OCI-M2 (cell line): ENCODE measurements around the gene AZIN2.
"Not testable (repeated sequence)": the region's sequence is repeated elsewhere in the genome, so short reads cannot be mapped to it uniquely, and the experiment has no call there.

Experiments
- DNase-seq: peaks from one replicate; lab custom pipeline; 2025; ENCODE audit not compliant: unreplicated experiment; lab: John Stamatoyannopoulos, UW

The AZIN2 gene

GRCh38 chr1:33127001-33127823, 46.3 kb downstream of the AZIN2 start:
- peak; percentile 70 for DNase-seq

GRCh38 chr1:33128781-33129180, 47.8 kb downstream of the AZIN2 start:
- DNase-seq: no peak

GRCh38 chr1:33130297-33130696, 49.3 kb downstream of the AZIN2 start:
- DNase-seq: no peak

- no peak for DNase-seq
Measured at GRCh38 chr1:33131191-33131590, 50.2 kb downstream of the AZIN2 start.

DNA sequence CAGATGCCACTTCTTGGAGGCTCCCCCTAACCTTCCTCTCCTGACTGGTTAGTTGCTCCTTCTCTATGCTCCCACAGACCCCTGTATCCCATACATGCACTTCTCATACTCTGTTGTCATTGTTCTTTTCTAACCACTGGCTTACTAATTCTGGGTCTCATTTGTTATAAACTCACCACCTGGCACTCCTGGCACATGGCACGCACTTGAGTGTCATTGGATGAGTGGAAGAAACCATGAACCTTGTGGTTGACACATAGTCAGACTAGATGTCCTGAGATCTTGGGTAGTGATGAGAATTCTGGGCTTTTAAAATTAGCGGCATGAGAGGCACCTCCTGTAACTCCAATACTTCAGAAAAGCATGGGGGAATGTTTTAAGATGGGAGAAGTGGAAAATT, 51.6 kb downstream of the AZIN2 start:
- DNase-seq: no peak

DNA sequence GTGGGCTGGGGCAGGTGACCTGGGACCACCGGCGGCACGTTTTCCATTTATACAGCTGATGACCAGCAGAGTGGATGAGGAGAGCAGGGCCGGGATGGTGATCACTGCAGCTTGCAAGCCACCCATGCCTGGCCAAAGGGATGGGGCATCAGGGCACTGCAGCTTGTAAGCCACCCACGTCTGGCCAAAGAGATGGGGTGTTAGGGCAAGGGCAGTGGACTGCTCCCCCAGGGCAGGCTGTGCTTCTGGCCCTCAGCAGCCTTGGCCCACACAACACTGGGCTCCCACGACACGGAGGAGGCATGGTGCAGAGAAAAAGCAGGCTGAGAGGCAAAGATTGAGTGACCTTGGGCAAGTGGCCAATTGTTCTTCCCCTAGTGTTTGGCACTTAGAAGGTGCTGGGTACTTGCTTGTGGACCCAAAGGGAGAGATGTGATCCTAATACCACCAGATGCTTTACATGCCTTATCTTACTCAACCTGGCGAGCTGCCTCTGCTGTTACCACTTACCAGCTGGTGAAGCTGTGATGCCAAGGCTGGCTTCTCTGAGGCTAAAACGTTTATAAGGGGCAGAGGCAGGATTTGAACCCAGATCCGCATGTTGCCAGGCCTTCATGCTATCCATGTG, 52.6 kb downstream of the AZIN2 start:
- DNase-seq: no peak

DNA sequence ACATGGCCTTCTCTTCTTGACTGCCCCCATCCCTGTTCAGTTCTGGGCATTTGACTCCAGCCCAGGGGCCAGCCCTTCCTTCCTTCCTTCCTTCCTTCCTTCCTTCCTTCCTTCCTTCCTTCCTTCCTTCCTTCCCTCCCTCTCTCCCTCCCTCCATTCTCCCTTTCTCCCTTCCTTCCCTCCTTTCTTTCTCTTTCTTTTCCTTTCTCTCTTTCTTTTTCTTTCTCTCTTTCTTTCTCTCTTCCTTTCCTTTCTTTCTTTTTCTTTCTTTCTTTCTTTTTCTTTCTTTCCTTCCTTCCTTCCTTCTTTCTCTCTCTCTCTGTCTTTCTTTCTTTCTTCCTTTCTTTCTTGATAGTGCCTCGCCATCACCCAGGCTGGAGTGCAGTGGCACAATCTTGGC, 55.1 kb downstream of the AZIN2 start:
- not testable (repeated sequence) for DNase-seq

GRCh38 chr1:33137800-33138199, 56.8 kb downstream of the AZIN2 start:
- DNase-seq: no peak

- no peak for DNase-seq
Measured at GRCh38 chr1:33140153-33141149, 59.5 kb downstream of the AZIN2 start.

- no peak for DNase-seq
Measured at GRCh38 chr1:33141216-33141615, 60.3 kb downstream of the AZIN2 start.

DNA sequence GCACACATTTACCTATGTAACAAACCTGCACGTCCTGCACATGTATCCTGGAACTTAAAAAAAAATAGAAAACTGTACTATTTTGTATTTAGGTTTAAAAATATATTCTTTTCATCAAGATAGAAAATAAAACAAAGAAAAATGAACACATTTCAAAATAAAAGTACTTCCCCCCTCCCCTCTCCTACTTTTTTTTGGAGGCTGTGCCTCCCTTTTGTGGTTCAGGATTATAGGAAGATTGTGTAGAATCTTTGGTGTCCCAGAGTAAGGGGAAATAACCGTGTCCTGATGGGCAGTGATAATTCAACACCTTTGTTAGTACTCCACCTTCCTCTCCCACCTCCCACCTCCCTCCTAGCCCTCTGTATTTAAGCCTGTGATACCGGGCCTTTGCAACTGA, 60.8 kb downstream of the AZIN2 start:
- no peak for DNase-seq

DNA sequence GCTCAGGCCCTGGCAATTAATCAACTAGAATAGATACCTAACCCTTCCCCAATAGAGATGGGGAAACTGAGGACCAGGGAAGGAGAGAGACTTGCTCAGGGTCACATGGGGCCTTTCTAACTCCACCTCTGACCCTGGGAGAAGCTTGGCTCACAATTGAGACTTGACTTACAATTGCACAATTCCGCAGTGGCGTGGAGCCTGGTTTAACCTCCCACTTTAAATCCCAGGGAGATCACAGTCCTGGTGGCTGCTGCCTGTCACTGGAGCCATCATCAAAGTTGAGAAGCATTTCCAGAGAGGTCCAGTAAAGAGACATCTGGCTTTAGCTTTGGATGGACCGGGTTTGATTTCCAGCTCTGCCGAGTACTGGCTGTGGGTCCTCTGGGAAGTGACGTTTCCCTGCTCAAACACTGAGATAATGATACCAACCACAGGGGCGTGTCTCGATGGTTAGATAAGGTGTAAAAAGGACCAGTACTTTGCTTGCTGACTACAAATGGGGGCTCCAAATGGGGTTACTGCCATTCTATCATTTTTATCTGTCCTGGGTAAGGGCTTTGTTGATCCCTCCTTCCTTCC, 61.6 kb downstream of the AZIN2 start:
- no peak for DNase-seq

DNA sequence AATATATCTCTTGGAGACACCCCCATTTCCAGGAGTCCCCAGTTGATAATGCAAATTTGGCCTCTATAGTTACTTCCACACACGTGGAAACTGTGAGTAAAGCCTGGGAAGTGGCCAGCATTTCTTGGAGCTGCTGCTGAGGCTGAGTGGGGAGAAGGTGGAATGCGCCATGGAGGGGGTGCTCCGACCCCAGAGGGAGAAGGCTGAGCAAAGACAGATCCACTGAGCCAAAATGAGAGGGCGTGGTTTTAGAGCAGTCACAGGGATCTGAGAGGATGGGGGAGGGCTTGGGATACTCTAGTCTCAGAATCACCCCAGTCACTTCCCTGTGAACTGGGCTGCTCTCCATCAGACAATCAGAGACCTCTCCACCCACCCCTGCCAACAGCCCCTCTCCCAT, 62.2 kb downstream of the AZIN2 start:
- DNase-seq: no peak

DNA sequence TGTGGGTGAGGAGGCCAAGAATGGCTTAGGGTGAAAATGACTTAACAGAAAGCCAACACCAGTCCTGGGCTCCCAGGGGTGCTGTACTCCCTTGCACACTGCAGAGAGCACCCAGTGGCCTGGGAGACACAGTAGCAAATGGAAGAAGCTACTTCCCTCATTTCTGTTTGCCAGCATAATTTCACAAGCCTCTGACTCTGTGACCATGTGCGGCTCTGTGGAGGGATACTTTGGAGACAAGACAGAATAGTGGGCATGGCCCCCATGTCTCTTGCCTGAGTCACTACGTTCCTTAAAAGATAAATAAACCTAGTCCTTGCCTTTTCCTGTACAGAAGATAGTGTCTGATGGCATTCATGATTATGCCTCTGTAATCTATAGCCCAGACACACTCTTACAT, 62.7 kb downstream of the AZIN2 start:
- no peak for DNase-seq

DNA sequence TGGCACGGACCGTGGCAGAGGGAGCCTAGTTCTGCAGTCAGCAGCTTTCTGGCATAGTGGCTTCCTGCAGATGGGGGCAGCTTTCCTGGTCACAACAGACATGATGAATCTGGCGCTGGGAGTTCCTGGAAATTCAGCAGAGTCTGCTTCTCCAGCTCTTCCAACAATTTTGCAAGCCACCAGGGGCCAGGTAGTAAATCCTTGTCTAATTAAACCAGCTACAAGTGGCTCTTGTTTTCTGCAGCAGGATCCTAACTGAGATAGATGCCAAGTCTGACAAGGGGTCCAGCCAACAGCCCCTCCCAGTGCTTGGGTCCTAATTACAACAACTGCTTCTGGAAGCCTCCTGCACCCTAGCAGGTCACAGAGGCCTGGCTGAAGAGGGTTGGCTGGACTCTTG, 65.0 kb downstream of the AZIN2 start:
- no peak for DNase-seq

DNA sequence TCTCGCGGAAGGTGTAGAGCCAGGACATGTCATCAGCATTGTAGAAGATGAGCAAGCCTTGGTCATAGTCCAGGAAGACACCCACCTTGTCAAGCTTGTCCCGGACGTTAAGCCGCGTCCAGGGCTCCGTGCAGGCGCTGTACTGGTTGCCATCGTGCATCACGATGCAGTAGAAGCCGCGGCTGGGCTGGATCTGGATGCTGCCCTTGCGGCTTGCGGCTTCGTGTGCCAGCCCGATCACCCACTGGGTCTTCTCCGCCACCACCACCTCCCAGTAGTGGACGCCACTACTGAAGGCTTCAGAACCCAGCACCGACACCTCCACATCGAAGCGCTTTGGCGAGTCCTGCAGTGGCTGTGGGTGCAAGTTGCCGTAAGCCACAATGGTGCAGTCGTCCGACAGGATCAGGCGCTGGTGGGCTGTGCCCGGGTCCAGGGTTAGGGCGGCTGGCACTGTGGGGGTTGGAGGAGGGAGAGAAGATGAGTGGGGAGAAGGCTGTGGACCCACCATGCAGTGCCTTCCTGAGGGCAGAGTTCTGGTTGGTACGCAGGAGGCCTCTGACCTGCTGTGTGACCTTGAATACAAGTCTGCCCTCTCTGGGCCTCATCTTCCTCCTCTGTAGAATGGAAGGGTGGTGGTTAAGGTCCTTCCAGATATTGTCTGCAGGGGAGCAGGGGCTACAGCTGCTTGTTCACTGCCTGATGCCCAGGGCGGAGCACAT, 66.5 kb downstream of the AZIN2 start:
- DNase-seq: no peak

GRCh38 chr1:33147997-33148314, 67.0 kb downstream of the AZIN2 start:
- no peak for DNase-seq

DNA sequence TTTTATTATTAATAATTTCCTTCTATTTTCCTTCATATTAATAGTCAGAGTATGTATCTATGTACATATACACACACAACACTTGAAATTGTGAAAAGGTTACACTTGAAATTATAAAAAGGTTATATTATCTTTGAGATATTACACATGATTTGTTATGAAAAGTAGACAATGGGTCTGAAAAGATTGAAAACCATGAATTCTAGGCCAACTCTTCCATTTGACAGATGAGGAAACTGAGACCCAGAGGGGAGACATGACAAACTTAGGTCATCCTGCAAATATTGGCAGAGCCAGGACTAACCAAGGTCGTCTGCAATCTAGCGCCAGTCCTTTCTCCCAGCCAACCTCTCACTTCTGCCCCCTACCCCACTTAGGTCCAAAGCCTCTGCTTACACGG, 67.7 kb downstream of the AZIN2 start:
- no peak for DNase-seq

DNA sequence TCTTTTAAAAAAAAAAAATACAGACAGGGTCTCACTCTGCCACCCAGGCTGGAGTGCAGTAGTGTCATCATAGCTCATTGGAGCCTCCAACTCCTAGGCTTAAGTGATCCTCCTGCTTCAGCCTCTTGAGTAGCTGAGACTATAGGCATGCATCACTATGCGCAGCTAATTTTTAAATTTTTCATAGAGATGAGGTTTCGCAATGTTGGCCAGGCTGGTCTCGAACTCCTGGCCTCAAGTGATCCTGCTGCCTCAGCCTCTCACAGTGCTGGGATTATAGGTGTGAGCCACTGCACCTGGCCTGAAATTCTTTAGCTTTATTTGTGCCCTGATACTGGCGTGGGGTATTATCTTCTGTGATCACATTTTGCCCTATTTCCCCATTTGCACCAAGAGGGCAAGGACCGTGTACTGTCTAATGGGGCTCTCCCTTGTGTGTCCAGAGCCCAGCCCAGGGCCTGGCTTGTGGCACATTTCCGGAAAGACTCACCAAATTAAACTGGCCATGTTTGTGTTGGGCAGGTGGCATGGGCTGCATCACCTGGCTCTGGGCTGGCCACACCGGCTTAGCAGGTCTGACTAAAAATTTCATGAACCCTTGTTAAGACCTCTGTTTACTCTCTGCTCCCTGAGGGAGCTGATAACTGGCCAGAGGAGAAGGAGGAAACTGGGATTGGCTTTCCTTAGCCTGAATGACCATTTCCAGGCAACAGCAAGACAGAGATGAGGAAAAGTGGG, 68.7 kb downstream of the AZIN2 start:
- no peak for DNase-seq

- DNase-seq: no peak
Measured at GRCh38 chr1:33150522-33150921, 69.6 kb downstream of the AZIN2 start.
